Fibroblast of skin of back (primary cell): Measurements from ENCODE around the gene TMEM248. TPM values are rescaled to one million over a fixed set of nuclear protein-coding genes. Genes with fewer than 3 reads are reported as not detected.
"Not testable (repeated sequence)": the region's sequence is repeated elsewhere in the genome, so short reads cannot be mapped to it uniquely, and the experiment has no call there.

ENCODE experiments used
- DNase-seq: peaks from one replicate; pipeline ENCODE4 v3.0.0-alpha.2; 2013
- polyA plus RNA-seq, 2 experiments: library from polyadenylated mRNA; unstranded; fragments of 120-200 nt; gene quantifications; one replicate each; pipeline ENCODE4 v1.2.1, GENCODE V29; 2013; ENCODE audit not compliant: insufficient read length in 2 of 2

The TMEM248 gene, protein sequence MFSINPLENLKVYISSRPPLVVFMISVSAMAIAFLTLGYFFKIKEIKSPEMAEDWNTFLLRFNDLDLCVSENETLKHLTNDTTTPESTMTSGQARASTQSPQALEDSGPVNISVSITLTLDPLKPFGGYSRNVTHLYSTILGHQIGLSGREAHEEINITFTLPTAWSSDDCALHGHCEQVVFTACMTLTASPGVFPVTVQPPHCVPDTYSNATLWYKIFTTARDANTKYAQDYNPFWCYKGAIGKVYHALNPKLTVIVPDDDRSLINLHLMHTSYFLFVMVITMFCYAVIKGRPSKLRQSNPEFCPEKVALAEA
- 67.5 TPM for polyA plus RNA-seq (2013, experiment 1 of 2; ENCODE audit: insufficient read length)
- polyA plus RNA-seq (2013, experiment 2 of 2; ENCODE audit: insufficient read length) = 53.2 TPM

DNA sequence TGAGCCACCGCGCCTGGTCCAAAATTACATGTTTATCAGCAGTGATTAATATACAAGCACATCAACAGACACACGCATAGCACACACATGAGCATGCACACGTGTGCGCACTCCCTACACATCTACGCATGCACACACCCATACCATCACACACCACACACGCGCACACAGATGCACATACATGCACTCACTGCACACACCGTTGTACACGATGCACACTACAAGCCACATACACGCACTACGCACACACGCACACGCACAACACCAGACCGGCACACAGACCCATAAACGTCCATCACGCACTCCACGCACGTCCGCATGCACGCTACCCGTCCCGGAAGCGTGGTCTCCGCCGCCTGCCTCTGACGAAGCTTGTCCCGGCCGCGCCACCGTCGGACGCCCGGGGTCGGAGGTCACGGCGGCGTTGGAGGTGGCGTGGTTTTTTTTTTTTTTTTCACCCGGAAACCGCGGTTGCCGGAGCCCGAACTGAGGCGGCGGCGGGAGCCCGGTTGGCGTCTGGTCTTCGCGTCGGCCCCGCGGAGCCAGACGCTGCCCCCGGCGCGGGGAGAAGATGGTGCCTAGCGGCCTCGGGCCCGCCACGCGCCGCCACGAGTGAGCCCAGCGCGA lies at the start of gene TMEM248:
Gene TMEM248, plus strand, starts transcription at position 457 of the 627 bp plus-strand sequence. CDS start 20,641 bp downstream, outside the sequence.
- peak; percentile 89 for DNase-seq

DNA sequence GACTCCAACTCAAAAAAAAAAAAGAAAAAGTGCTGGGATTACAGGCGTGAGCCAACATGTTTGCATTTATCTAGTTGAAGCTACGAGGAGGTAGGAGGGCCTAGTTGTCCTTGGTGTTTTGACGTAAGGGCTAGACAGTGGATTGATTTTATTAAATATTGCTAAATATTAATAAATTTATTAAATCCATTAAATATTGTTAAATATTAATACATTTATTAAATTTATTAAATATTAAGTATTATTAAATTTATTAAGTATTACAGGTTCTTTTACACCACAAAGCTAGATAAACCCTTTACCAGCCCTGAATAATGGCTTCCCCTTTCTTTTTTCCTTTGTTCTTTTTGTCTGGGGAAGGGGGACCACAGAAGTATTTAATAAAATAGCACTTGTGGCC lies 47.5 kb upstream of the TMEM248 start:
- DNase-seq = no peak

DNA sequence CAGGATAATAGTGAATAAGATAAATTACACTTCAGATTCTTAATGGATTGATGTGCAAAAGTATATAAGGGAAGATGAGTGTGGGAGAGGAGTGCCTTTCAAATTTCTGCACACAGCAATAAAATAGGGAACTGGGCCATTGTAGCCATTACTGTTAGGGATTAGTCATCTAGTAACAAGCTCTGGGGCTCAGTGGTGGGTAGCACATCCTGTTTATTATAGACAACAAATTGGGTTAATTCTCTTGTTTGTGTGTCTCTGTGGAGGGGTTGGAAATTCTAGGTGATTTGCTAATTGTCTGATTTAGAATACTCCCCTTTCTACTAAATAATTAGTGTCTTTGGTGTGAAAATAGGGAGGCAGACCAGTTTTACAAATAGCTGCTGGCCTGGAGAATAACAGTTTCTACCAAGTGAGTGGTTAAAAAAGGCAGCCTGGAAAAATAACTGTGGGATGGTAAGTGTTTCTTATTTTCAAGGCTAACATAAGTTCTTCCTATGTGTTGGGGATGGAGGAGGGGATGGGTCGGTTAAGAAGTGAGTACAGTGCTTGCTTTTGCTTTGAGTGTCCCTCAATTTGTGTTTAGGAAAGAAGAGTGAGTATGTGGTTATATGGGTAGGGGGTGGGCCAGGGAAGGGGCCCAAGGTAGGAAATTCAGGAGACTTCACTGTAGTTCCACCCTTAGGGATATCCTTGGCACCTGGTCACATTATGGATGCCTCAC lies 43.3 kb upstream of the TMEM248 start:
- no peak for DNase-seq

DNA sequence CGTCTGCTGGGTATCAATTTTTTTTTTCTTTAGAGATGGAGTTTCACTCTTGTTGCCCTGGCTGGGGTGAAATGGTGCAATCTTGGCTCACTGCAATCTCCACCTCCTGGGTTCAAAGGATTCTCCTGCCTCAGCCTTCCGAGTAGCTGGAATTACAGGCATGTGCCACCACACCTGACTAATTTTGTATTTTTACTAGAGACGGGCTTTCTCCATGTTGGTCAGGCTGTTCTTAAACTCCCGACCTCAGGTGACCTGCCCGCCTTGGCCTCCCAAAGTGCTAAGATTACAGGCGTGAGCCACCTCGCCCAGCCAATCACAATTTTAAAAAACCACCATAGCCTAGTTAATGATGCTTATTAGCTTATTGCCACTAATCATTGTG lies 42.7 kb upstream of the TMEM248 start:
- DNase-seq = not testable (repeated sequence)

DNA sequence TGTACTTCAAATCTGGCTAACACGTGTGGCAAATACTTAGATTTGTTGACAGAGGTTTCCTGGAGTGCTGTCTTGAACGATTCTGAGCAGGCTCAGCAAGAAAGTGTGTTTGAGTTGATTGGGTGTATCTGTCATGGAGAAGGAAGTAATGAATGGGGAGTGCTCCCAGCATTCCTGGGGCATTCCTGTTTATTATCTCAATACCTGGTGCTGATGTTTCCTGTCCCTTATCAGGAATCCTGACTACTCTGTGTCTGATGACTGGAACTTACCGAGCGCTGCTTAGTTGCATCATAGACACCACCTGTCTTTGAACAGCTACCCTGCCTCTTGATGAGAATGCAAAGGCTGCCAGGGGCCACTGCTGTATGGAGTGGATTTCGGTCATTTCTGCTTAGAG lies 41.0 kb upstream of the TMEM248 start:
- no peak for DNase-seq

DNA sequence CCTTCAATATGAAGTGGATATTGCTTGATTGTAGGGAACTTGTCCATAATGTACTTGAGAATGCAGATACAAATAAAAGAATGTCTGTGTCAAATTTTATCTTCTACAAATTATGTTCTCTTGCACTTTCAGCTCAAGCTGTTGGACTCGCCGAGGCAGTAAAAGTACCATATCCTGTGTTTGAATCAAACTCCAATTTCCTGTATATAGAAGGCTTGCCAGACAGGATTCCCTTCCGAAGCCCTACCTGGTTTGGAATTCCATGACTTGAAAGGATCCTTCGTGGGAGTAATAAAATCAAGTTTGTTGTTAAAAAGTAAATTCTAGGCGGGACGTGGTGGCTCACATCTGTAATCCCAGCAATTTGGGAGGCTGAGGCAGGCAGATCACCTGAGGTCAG lies 40.4 kb upstream of the TMEM248 start:
- DNase-seq = not testable (repeated sequence)

DNA sequence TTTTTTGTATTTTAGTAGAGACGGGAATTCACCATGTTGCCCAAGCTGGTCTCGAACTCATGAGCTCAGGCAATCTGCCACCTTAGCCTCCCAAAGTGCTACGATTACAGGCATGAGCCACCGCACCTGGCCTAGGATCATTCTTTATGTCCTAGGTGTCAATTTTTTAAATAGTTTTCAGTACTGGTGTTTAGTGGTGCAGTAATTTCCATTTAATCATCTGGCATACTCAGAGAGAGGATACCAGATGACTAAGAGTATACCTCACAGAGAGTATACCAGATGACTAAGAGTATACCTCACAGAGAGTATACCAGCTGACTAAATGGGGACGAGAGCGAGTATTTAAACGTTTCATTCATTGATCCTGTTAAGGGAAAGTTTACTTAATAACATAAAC lies 37.3 kb upstream of the TMEM248 start:
- DNase-seq = peak; percentile 31

DNA sequence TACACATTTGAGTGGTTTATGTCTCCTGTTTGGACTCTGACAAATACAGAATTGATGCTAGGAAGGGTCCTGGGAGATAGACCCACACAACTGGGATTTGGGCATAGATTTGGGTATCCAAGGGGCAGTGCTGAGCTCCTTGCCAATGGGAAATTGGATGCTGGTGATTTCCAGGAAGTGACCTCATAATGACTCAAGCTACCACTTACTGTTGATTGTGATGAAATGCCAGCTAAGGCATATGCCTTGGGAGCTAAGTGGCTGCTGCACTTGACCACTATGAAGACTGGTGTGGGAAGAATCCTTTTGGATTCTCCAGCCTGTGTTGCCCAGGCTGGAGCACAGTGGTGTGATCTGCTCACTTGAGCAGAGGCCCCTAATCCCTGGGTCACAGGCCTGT lies 36.5 kb upstream of the TMEM248 start:
- DNase-seq = peak; percentile 31

DNA sequence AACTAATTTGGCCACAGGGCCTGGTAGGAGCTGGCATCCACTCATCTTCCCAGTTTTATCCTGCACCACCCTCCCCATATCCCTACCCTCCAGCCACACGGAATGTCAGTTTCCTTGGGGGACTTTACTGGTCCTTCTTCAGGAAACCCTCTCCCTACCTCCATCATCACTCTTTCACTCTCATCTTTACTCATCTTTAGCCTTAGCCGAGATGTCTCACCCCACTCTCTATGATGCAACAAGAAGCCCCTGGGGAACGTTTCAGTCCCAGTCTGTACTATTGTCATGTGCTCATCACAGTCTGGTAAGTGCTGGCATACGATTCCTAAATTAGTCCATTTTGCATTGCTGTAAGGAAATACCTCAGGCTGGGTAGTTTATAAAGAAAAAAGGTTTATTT lies 34.9 kb upstream of the TMEM248 start:
- DNase-seq = no peak

DNA sequence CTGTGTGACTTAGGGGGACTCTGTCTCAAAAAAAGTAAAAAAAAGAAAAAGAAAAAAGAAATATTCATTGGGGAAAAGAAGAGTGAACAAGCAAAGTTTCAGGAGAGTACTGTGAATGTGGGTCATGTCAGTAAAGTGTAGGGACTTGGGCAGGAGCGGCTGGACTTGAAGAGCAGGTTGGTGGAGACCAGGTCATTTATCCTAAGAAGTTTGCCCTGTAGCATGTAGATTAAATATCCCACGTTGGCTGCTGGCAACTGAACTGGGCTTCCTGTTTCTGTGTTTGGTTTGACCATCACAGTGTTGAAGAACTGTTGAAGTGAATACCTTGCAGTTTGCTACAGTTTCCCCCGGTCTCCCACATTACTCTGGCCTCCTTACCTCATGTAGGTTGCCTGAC lies 32.8 kb upstream of the TMEM248 start:
- not testable (repeated sequence) for DNase-seq

DNA sequence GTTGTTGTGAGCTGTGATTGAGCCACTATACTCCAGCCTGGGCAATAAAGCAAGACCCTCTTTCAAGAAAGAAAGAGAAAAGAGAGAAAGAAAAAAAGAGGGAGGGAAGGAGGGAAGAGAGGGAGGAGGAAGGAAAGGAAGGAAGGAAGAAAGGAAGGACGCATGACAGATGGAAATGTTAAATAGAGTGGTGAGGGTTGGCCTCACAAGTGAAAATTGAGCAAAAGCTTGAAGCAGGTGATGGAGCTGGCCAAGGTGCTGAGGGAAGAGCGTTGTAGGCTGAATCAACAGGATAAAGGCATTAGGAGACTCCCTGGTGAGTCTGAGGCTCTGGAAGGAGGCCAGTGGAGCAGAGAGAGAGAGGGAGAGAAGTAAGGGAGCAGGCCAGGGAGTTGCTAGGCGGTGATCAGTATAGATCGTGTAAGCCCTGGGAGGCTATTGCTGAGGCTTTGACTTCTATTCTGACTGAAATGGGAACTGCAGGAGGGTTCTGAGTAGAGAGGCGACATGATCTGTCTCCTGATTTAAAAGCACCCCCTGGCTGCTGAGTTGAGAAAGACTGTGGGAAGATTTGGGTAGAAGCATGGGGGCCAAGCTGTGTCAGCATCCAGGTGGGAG lies 26.5 kb upstream of the TMEM248 start:
- DNase-seq = peak; percentile 37

DNA sequence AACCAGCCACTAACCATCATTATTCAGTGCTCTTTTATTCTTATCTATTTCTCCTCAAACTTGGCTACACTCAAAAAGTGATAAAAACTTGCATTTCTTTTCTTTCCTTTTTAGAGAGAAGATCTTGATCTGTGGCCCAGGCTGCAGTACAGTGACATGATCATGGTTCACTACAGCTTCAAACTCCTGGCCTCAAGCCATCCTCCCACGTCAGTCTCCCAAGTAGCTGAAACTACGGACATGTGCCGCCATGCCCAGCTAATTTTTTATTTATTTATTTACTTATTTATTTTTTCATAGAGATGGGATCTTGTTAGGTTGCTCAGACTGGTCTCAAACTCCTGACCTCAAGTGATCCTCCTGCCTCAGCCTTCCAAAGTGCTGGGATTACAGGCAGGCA lies 24.6 kb upstream of the TMEM248 start:
- no peak for DNase-seq

DNA sequence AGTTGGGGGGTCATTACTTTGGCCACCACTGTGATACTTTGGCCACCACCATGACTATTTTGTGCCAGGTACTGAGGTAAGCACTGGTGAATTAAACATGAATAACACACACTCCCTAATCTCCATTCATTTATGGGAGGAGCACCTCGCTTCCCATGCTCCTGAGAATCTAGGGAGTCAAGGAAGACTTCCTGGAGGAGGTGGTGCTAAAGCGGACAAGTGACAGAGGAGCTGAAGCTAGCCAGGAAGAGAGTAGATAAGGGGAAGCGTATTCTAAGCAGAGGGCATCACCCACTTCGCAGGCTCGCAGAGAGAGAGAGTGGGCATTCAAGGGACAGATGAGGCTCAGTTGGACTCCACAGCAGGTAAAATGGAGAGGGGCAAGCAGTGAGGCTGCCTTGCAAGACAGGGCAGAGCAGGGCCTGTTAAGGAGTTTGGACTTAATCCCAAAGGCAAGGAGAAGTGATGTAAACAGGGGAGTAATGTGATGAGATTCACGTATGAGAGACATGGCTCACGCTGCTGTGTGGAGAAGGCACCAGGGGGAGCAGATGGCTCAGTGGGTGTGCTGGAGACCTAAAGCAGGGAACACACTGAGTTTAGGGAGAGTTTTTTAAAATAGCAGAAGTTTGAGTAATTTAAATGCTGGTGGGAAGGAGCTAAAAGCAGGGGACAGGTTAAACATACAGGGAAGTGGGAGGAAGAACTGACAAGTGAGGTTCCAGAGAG lies 21.3 kb upstream of the TMEM248 start:
- no peak for DNase-seq

DNA sequence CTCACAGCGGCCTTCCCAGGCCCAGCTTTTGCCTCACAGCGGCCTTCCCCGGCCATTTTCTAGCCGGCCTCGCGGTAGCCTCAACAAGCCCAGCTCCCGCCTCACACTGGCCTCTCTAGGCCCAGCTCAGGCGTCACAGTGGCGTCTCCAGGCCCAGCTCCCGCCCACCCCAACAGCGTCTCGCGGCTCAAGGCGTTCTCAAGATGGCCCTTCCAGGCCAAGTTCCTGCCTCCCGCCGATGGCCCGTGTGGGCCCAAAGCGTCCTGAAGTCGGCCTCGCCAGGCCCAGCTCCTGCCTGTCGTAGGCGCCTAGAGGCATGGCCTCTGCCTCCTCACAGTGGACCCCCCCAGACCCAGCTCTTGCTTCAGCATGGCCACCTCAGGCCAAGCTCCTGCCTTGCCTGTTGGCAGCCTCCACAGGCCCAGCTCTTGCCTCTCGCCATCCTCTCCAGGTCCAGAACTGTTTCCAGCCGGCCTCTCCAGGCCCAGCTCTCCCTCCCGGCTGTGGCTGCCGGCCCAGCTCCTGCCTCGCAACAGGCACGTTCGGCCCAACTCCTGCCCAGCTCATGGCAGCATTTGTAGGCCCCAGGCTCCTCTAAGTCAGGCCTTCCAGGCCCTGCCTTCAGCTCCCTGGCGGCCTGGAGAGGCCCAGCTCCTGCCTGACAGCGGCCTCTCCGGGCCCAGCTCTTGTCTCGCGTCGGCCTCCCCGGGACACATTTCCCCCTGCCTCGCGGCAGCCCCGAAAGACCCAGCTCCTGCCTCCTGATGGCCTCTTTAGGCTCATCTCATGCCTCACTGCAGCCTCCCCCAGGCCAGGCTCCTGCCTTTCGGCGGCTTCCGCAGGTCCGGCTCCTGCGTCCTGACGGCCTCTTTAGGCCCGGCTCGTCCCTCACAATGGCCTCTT lies 18.8 kb upstream of the TMEM248 start:
- DNase-seq = no peak

DNA sequence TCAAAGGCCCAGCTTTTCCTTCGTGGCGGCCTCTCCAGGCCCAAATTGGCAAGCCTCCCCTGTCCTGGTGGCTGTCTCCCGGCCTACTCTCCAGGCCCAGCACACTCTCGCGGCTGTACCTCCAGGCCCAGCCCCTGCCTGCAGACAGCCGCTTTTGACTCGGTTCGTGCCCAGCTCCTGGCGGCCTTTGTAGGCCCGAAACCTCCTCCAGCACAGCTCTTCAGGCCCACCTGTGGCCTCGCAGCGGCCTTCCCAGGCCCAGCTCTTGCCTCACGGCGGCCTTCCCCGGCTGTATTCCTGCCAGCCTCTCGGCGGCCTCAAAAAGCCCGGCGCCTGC lies 18.2 kb upstream of the TMEM248 start:
- DNase-seq = no peak

DNA sequence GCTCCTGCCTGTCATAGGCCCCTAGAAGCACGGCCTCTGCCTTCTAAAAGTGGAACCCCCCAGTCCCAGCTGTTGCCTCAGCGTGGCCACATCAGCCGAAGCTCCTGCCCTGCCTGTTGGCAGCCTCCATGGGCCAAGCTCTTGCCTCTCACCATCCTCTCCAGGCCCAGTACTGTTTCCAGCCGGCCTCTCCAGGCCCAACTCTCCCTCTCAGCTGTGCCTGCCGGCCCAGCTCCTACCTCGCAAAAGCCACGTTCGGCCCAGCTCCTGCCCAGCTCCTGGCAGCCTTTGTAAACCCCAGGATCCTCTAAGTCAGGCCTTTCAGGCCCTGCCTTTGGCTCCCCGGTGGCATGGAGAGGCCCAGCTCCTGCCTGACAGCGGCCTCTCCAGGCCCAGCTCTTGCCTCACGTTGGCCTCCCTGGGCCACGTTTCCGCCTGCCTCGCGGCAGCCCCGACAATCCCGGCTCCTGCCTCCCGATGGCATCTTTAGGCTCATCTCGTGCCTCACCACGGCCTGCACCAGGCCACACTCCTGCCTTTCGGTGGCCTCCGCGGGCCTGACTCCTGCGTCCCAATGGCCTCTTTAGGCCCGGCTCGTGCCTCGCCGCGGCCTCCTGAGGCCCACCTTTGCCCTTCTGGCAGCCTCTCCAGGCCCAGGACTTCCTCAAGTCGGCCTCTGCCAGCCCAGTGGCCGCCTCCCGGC lies 17.5 kb upstream of the TMEM248 start:
- DNase-seq = no peak

DNA sequence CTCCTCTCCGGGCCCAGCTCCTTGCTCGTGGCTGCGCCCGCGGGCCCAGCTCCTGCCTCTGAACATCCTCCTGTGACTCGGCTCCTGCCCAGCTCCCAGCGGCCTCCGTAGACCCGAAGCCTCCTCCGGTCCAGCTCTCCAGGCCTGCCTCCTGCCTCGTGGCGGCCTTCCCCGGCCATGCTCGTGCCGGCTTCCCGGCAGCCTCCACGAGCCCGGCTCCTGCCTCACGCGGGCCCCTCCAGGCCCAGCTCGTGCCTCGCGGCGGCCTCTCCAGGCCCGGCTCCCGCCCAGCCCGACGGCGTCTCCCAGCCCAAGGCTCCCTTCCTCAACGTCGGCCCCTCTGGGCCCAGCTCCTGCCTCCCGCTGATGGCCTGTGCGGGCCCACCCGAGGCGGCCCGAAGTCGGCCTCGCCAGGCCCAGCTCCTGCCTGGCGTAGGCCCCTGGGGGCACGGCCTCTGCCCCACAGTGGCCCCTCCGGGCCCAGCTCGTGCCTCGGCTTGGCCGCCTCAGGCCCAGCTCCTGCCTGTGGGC lies 16.9 kb upstream of the TMEM248 start:
- DNase-seq = no peak

DNA sequence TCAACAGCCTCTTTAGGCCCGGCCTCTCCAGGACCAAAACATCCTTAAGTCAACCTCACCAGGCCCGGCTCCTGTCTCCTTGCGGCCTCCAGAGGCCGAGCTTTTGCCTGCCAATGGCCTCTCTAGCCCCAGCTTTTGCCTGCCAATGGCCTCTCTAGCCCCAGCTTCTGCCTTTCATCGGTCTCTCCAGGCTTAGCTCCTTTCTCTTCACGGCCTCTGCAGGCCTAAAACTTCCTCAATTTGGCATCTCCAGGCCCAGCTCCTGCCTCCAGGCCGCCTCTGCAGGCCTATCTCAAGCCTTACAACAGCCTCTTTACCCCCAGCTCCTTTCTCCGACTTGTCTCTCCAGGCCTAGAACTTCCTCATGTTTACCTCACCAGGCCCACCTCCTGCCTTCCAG lies 15.7 kb upstream of the TMEM248 start:
- no peak for DNase-seq

DNA sequence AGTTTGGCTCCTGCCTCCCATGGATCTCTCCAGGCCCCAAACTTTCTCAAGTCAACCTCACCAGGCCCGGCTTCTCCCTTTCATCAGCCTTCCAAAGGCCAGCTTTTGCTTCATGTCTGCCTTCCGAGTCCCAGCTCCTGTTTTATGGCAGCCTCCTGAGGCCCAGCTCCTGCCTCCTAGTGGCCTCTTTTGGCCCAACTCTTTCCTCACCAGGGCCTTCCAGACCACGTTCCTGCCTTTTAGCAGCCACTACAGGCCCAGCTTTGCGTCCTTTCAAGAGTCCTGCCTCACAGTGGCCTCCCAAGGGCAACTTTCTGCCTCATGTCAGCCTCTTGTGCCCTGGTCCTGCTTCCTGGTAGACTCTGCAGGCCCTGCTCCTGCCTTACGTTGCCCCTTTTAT lies 15.3 kb upstream of the TMEM248 start:
- no peak for DNase-seq

DNA sequence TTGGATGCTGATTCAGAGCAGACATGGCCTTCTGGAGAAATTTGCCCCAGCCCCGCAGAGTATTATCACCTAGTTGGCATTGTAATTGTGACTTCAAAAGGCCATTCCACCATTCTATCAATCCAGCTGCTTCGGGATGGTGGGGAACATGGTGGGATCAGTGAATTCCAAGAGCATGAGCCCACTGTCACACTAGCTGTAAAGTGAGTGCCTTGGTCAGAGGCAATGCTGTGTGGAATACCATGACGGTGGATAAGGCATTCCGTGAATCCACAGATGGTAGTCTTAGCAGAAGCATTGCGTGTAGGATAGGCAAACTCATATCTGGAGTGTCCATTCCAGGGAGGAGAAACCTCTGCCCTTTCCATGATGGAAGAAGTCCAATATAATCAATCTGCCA lies 13.3 kb upstream of the TMEM248 start:
- DNase-seq = no peak

DNA sequence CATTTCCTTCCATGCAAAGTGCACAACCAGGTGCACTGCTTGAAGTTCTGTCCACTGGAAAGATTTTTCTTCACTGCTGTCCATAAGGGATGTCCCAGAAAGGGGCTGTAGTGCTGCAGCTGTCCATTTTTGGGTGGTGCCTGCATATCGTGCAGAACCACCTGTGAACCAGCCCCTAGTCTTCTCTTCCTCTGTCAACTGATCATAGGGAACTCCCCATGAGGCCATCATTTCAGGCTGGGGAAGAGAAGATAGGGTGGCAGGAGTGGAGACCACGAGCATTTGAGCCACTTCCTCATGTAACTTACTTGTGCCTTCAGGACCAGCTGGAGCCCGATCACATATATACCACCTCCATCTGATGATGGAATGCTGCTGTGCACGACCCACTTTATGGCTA lies 12.4 kb upstream of the TMEM248 start:
- DNase-seq = not testable (repeated sequence)
